H9 (cell line): ENCODE results near the gene CFC1B. TPM values are rescaled to one million over a fixed set of nuclear protein-coding genes. Genes with fewer than 3 reads are reported as not detected.
"Not testable (repeated sequence)": the region's sequence is repeated elsewhere in the genome, so short reads cannot be mapped to it uniquely, and the experiment has no call there.

Experiments
- DNase-seq: peaks from one replicate; pipeline ENCODE4 v3.0.0-alpha.2; 2017
- H2AFZ ChIP-seq: one replicate; pipeline ENCODE4 v1.6.1; 2013; ENCODE audit warnings: mild to moderate bottlenecking, low read length, control low read depth, moderate library complexity
- H2AK5ac ChIP-seq: 2 replicates; pipeline ENCODE4 v1.6.1; 2013; ENCODE audit warnings: low read length, control low read depth, mixed read lengths; ENCODE audit not compliant: insufficient read length
- H2BK120ac ChIP-seq: one replicate; pipeline ENCODE4 v1.6.1; 2013; ENCODE audit warnings: low read depth, mild to moderate bottlenecking, low read length, control low read depth, inconsistent platforms; ENCODE audit not compliant: poor library complexity, severe bottlenecking
- H2BK12ac ChIP-seq: 2 replicates; pipeline ENCODE4 v1.6.1; 2013; ENCODE audit warnings: low read length, control low read depth, mixed read lengths, low read depth; ENCODE audit not compliant: insufficient read length
- H2BK15ac ChIP-seq: 2 replicates; pipeline ENCODE4 v1.6.1; 2013; ENCODE audit warnings: low read depth, low read length, control low read depth
- H2BK20ac ChIP-seq: one replicate; pipeline ENCODE4 v1.6.1; 2013; ENCODE audit warnings: low read depth, mild to moderate bottlenecking, low read length, control low read depth, inconsistent platforms; ENCODE audit not compliant: poor library complexity, severe bottlenecking
- H2BK5ac ChIP-seq: 2 replicates; pipeline ENCODE4 v1.6.1; 2013; ENCODE audit warnings: low read length, control low read depth, mixed read lengths; ENCODE audit not compliant: insufficient read length
- H3K14ac ChIP-seq: 2 replicates; pipeline ENCODE4 v1.6.1; 2013; ENCODE audit warnings: low read length, control low read depth; ENCODE audit not compliant: insufficient read depth
- H3K18ac ChIP-seq: 2 replicates; pipeline ENCODE4 v1.6.1; 2013; ENCODE audit warnings: low read depth, mild to moderate bottlenecking, mixed read lengths, low read length, control low read depth; ENCODE audit not compliant: insufficient read length
- H3K23ac ChIP-seq: 2 replicates; pipeline ENCODE4 v1.6.1; 2013; ENCODE audit warnings: low read length, control low read depth, mixed read lengths, low read depth; ENCODE audit not compliant: insufficient read length
- H3K23me2 ChIP-seq: 2 replicates; pipeline ENCODE4 v1.6.1; 2013; ENCODE audit warnings: low read depth, mild to moderate bottlenecking, mixed read lengths, low read length, control low read depth; ENCODE audit not compliant: insufficient read length, poor library complexity, severe bottlenecking
- H3K27ac ChIP-seq: 2 replicates; pipeline ENCODE4 v1.5.1; 2013; ENCODE audit warnings: low read length, control low read depth, mixed read lengths, low read depth; ENCODE audit not compliant: insufficient read length
- H3K27me3 ChIP-seq: 2 replicates; pipeline ENCODE4 v1.6.1; 2013; ENCODE audit warnings: low read length, control low read depth, inconsistent platforms; ENCODE audit not compliant: insufficient read depth
- H3K4ac ChIP-seq: 2 replicates; pipeline ENCODE4 v1.6.1; 2013; ENCODE audit warnings: low read depth, mild to moderate bottlenecking, control low read depth, inconsistent platforms, low read length, moderate library complexity
- H3K4me1 ChIP-seq: 2 replicates; pipeline ENCODE4 v1.6.1; 2013; ENCODE audit warnings: low read length, control low read depth, inconsistent platforms; ENCODE audit not compliant: insufficient read depth
- H3K4me2 ChIP-seq: 2 replicates; pipeline ENCODE4 v1.6.1; 2013; ENCODE audit warnings: low read length, control low read depth, mixed read lengths; ENCODE audit not compliant: insufficient read length, insufficient read depth
- H3K56ac ChIP-seq: 2 replicates; pipeline ENCODE4 v1.6.1; 2013; ENCODE audit warnings: low read depth, mild to moderate bottlenecking, mixed read lengths, low read length, control low read depth; ENCODE audit not compliant: insufficient read length
- H3K79me1 ChIP-seq: 2 replicates; pipeline ENCODE4 v1.6.1; 2013; ENCODE audit warnings: low read depth, mild to moderate bottlenecking, moderate library complexity, low read length, control low read depth, inconsistent platforms; ENCODE audit not compliant: insufficient read depth, poor library complexity, severe bottlenecking
- H3K79me2 ChIP-seq: 2 replicates; pipeline ENCODE4 v1.6.1; 2013; ENCODE audit warnings: low read length, control low read depth, inconsistent platforms; ENCODE audit not compliant: insufficient read depth
- H3K9ac ChIP-seq: 2 replicates; pipeline ENCODE4 v1.6.1; 2013; ENCODE audit warnings: low read length, control low read depth, mixed read lengths; ENCODE audit not compliant: insufficient read length; ENCODE audit errors: extremely low read depth
- H3K9me3 ChIP-seq: one replicate; pipeline ENCODE4 v1.6.1; 2013; ENCODE audit warnings: low read depth, low read length, inconsistent platforms; ENCODE audit not compliant: control insufficient read depth
- H3T11ph ChIP-seq: one replicate; pipeline ENCODE4 v1.6.1; 2013; ENCODE audit warnings: mild to moderate bottlenecking, low read length, control low read depth, inconsistent platforms
- H4K20me1 ChIP-seq: one replicate; pipeline ENCODE4 v1.6.1; 2013; ENCODE audit not compliant: control insufficient read depth, insufficient read length, insufficient read depth
- H4K5ac ChIP-seq: 2 replicates; pipeline ENCODE4 v1.6.1; 2013; ENCODE audit warnings: low read depth, mild to moderate bottlenecking, mixed read lengths, low read length, control low read depth; ENCODE audit not compliant: insufficient read length
- H4K8ac ChIP-seq: replicated peaks from 2 replicates; pipeline ENCODE4 v1.6.1; 2013; ENCODE audit warnings: low read length, control low read depth, mixed read lengths, low read depth; ENCODE audit not compliant: insufficient read length
- H4K91ac ChIP-seq: 2 replicates; pipeline ENCODE4 v1.6.1; 2013; ENCODE audit warnings: low read depth, mild to moderate bottlenecking, moderate library complexity, mixed read lengths, low read length, control low read depth; ENCODE audit not compliant: insufficient read length
- H3K27ac Mint-ChIP-seq, 3 experiments: 2 replicates in 2 of 3; 3 replicates in 1 of 3; pipeline ENCODE4 v1.8.0; 2020 to 2021; ENCODE audit warnings: mixed read lengths in 3 of 3, mild to moderate bottlenecking in 1 of 3, moderate library complexity in 1 of 3
- H3K27me3 Mint-ChIP-seq: 2 replicates; pipeline ENCODE4 v1.8.0; 2021; ENCODE audit warnings: low read depth, mild to moderate bottlenecking, moderate library complexity, mixed read lengths
- H3K36me3 Mint-ChIP-seq, 3 experiments: 2 replicates in 2 of 3; 3 replicates in 1 of 3; pipeline ENCODE4 v1.8.0; 2020 to 2021; ENCODE audit warnings: low read depth in 3 of 3, mixed read lengths in 3 of 3; ENCODE audit not compliant: insufficient read depth in 1 of 3
- H3K4me1 Mint-ChIP-seq, 2 experiments: 2 replicates each; pipeline ENCODE4 v1.8.0; 2020; ENCODE audit warnings: mixed read lengths in 2 of 2
- H3K4me3 Mint-ChIP-seq, 2 experiments: 2 replicates in 1 of 2; 3 replicates in 1 of 2; pipeline ENCODE4 v1.8.0; 2020 to 2021; ENCODE audit warnings: mild to moderate bottlenecking in 2 of 2, mixed read lengths in 2 of 2, moderate library complexity in 1 of 2
- H3K9me3 Mint-ChIP-seq, 2 experiments: 2 replicates in 1 of 2; 3 replicates in 1 of 2; pipeline ENCODE4 v1.8.0; 2020; ENCODE audit warnings: mild to moderate bottlenecking in 2 of 2, mixed read lengths in 2 of 2, moderate library complexity in 1 of 2
- WGBS: extraction: QIAGEN DNeasy Blood & Tissue Kit; methylation state at CpG from one replicate; pipeline ENCODE4 v1.1.7; 2013; ENCODE audit warnings: missing lambda C conversion rate, low lambda C conversion rate, mixed read lengths; ENCODE audit not compliant: insufficient read length; ENCODE audit errors: extremely low coverage; 5-methylcytosine and 5-hydroxymethylcytosine counted together
- total RNA-seq: library from RNA; stranded (reverse); gene quantifications from 2 replicates; pipeline ENCODE4 v1.2.1, GENCODE V29; 2021

CFC1B gene
- total RNA-seq, 1 experiment from 2014 or later: not detected

- H3K4ac ChIP-seq, H3K9me3 ChIP-seq, H3T11ph ChIP-seq, H4K5ac ChIP-seq, H3K27me3 ChIP-seq, H2BK120ac ChIP-seq, H3K23me2 ChIP-seq, H2BK12ac ChIP-seq, H4K8ac ChIP-seq, H3K4me1 ChIP-seq, H3K79me2 ChIP-seq, H3K36me3 Mint-ChIP-seq, H3K23ac ChIP-seq, H3K4me3 Mint-ChIP-seq, DNase-seq, H3K27me3 Mint-ChIP-seq, H3K79me1 ChIP-seq, H2AK5ac ChIP-seq, H4K91ac ChIP-seq, H3K27ac Mint-ChIP-seq, H3K18ac ChIP-seq, H2BK15ac ChIP-seq, H4K20me1 ChIP-seq, H3K4me2 ChIP-seq, H3K9ac ChIP-seq, H3K4me1 Mint-ChIP-seq, H3K14ac ChIP-seq, H2BK20ac ChIP-seq, H2AFZ ChIP-seq, H3K27ac ChIP-seq, H2BK5ac ChIP-seq, H3K9me3 Mint-ChIP-seq, H3K56ac ChIP-seq: not testable (repeated sequence)
- WGBS: no CpG with 5 or more reads among the region's 6 CpGs
These were observed 8.5 kb downstream of the CFC1B start for GRCh38 chr2:130529545-130529944.

DNA sequence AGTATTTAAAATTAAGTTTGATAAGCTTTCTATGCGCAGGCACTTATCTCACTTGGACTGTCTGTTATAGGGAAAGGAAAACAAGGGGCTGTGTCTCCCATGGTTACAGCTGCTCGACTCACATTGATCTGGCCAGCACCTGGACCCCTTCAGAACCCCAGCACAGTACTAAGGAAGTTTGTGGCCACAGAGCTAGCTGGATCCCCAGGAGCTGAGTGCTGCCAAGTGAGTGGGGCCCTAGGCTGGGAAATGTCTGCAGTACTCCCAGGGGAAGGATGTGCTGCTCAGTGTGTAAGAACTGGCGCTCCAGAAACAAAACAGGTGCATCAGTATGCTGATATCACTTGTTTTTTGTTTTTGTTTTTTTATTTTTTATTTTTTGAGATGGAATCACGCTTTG, 9.2 kb downstream of the CFC1B start:
- not testable (repeated sequence) for H3K18ac ChIP-seq, H3K23ac ChIP-seq, H4K20me1 ChIP-seq, H3K4me2 ChIP-seq, H3K36me3 Mint-ChIP-seq, H3K4me3 Mint-ChIP-seq, DNase-seq, H4K5ac ChIP-seq, H3K9ac ChIP-seq, H2AK5ac ChIP-seq, H2BK15ac ChIP-seq, H4K8ac ChIP-seq, H3T11ph ChIP-seq, H3K79me1 ChIP-seq, H4K91ac ChIP-seq, H2BK12ac ChIP-seq, H3K23me2 ChIP-seq, H3K27me3 Mint-ChIP-seq, H3K56ac ChIP-seq, H3K9me3 Mint-ChIP-seq, H2BK120ac ChIP-seq, H3K9me3 ChIP-seq, H3K27me3 ChIP-seq, H3K14ac ChIP-seq, H3K4me1 ChIP-seq, H3K4me1 Mint-ChIP-seq, H2BK5ac ChIP-seq, H3K27ac ChIP-seq, H3K79me2 ChIP-seq, H3K27ac Mint-ChIP-seq, H3K4ac ChIP-seq, H2AFZ ChIP-seq, H2BK20ac ChIP-seq
- no CpG with 5 or more reads among the region's 4 CpGs for WGBS
